SKM-1 (cell line): ENCODE measurements around the gene GUCA1A.

Source experiments
- DNase-seq: peaks from one replicate; lab custom pipeline; 2025; ENCODE audit not compliant: unreplicated experiment; lab: John Stamatoyannopoulos, UW

Gene GUCA1A

GRCh38 chr6:42173101-42173500 is at the start of gene GUCA1A:
GUCA1A (plus strand) TSS chr6:42173364; CDS start chr6:42173614, 250 bp downstream.
- DNase-seq: no peak

- DNase-seq: no peak
These were observed 49.6 kb upstream of the GUCA1A start for GRCh38 chr6:42123379-42124103.

- DNase-seq: no peak
These were observed 48.8 kb upstream of the GUCA1A start for GRCh38 chr6:42124223-42124836.

- DNase-seq: no peak
These were observed 47.9 kb upstream of the GUCA1A start for GRCh38 chr6:42125231-42125630.

- DNase-seq: no peak
These were observed 47.5 kb upstream of the GUCA1A start for GRCh38 chr6:42125663-42126062.

- no peak for DNase-seq
These were observed 44.5 kb upstream of the GUCA1A start for GRCh38 chr6:42128460-42129359.

GRCh38 chr6:42129360-42129676 is 43.8 kb upstream of the GUCA1A start:
- no peak for DNase-seq

- DNase-seq: no peak
These were observed 41.6 kb upstream of the GUCA1A start for GRCh38 chr6:42131531-42131930.

GRCh38 chr6:42133926-42134325 is 39.2 kb upstream of the GUCA1A start:
- DNase-seq: no peak

GRCh38 chr6:42135161-42135560 is 38.0 kb upstream of the GUCA1A start:
- DNase-seq: no peak

GRCh38 chr6:42135722-42136121 is 37.4 kb upstream of the GUCA1A start:
- DNase-seq: no peak

GRCh38 chr6:42136508-42137193 is 36.5 kb upstream of the GUCA1A start:
- no peak for DNase-seq

- DNase-seq: no peak
These were observed 35.9 kb upstream of the GUCA1A start for GRCh38 chr6:42137194-42137753.

- DNase-seq: no peak
These were observed 35.0 kb upstream of the GUCA1A start for GRCh38 chr6:42138190-42138589.

GRCh38 chr6:42138630-42139619 is 34.2 kb upstream of the GUCA1A start:
- no peak for DNase-seq

- peak; percentile 35 for DNase-seq
These were observed 33.1 kb upstream of the GUCA1A start for GRCh38 chr6:42140032-42140431.

- no peak for DNase-seq
These were observed 32.2 kb upstream of the GUCA1A start for GRCh38 chr6:42140756-42141602.

GRCh38 chr6:42141603-42142117 is 31.5 kb upstream of the GUCA1A start:
- no peak for DNase-seq
